Lung (tissue), 12 donors: ENCODE data around the gene CYSTM1. TPM values are rescaled to one million over a fixed set of nuclear protein-coding genes. Genes with fewer than 3 reads are reported as not detected.

ENCODE experiments used
- ATAC-seq: fragments of 200-7000 bp; cut with Tn5 transposase; one replicate; pipeline ENCODE4 v1.9.1; 2020; ENCODE audit warnings: moderate number of reproducible peaks; ENCODE audit not compliant: insufficient read depth, low FRiP score
- DNase-seq, 3 donors: peaks; one replicate each; pipeline ENCODE4 v3.0.0-alpha.2; 2013 to 2017
- H3K27ac ChIP-seq, 2 donors: one replicate each; pipeline ENCODE4 v1.5.1; 2013; ENCODE audit warnings: mild to moderate bottlenecking in 2 of 2, moderate library complexity in 2 of 2, control low read depth in 1 of 2, inconsistent platforms in 1 of 2, low read depth in 1 of 2, low read length in 1 of 2
- H3K27me3 ChIP-seq, 3 donors: one replicate each; pipeline ENCODE4 v1.5.1; 2013; ENCODE audit warnings: low read length in 2 of 3; ENCODE audit not compliant: control insufficient read depth in 3 of 3, insufficient read depth in 3 of 3
- H3K36me3 ChIP-seq, 4 donors: one replicate each; pipeline ENCODE4 v1.5.1; 2013; ENCODE audit warnings: low read length in 4 of 4, mild to moderate bottlenecking in 1 of 4, moderate library complexity in 1 of 4; ENCODE audit not compliant: control insufficient read depth in 4 of 4, insufficient read depth in 4 of 4
- H3K4me1 ChIP-seq, 5 donors: one replicate each; pipeline ENCODE4 v1.5.1; 2013; ENCODE audit warnings: low read length in 5 of 5, mild to moderate bottlenecking in 2 of 5, moderate library complexity in 1 of 5; ENCODE audit not compliant: control insufficient read depth in 5 of 5, insufficient read depth in 5 of 5
- H3K4me3 ChIP-seq: one replicate; pipeline ENCODE4 v1.5.1; 2013; ENCODE audit warnings: mild to moderate bottlenecking, control low read depth, moderate library complexity
- H3K9ac ChIP-seq, 2 donors: one replicate each; pipeline ENCODE4 v1.5.1; 2013; ENCODE audit warnings: low read length in 2 of 2, control low read depth in 1 of 2; ENCODE audit not compliant: insufficient read depth in 1 of 2
- H3K9me3 ChIP-seq, 4 donors: one replicate each; pipeline ENCODE4 v1.5.1; 2013; ENCODE audit warnings: low read length in 3 of 4, mild to moderate bottlenecking in 1 of 4, moderate library complexity in 1 of 4; ENCODE audit not compliant: control insufficient read depth in 4 of 4, insufficient read depth in 3 of 4
- WGBS, 2 donors: extraction: QIAGEN DNeasy Blood & Tissue Kit; methylation state at CpG; one replicate each; pipeline ENCODE4 v1.1.7; 2013; 5-methylcytosine and 5-hydroxymethylcytosine counted together
- polyA plus RNA-seq, 2 donors: library from polyadenylated mRNA; stranded (reverse); fragments of 200-250 nt; gene quantifications; one replicate each; pipeline ENCODE4 v1.2.1, GENCODE V29; 2013
- total RNA-seq, 2 donors: library from RNA; depleted of rRNA in 1 of 2; stranded (reverse); fragments of >200 nt in 1 of 2; gene quantifications; one replicate each; pipeline ENCODE4 v1.2.1, GENCODE V29; 2014 to 2021
- TF ChIP-seq, protein P1 (sequence below): IDR thresholded peaks from 2 replicates; pipeline ENCODE4 v1.5.1; 2012; ENCODE audit warnings: mild to moderate bottlenecking; ENCODE audit errors: control extremely low read depth, extremely low read depth
- donor health status: control.
- donor health status: control.
- donor health status: Bipolar disorder and iron deficiency.
- donor health status: healthy.
- donor health status: DM: yes; HTN: yes; CAD: no.

Gene CYSTM1
- total and polyA plus RNA-seq, 4 donors = 37.1 to 274 (median 107) TPM

DNA sequence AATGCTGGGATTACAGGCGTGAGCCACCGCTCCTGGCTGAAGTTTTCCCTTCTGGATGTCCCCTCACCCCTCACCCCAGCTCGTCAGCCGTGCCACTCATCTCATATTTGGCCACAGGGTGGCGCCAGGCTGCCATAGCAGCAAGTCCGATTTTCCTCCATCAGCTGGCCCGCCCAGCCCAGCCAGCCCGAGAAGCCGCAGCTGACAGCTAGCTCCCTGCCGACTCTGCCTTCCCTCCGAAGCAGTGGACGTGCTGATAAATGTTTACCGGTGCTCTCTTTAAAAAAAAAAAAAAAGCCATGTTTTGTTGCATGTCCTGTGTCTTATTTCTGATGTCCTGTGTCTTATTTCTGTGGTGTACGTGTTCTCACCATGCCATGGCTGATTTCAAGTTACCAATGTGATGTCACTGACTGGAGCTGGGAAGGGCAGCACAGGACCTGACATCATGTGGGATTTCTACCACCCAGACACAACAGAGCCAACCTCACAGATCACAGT lies 69.6 kb downstream of the CYSTM1 start:
- H3K4me3 ChIP-seq = no peak overlapping the region
- no peak overlapping the region for H3K9ac ChIP-seq
- ATAC-seq (peak; percentile 87), DNase-seq (peak; percentile 89 to 91 (median 91))
- H3K36me3 ChIP-seq = peaks cover 0 to 11% (median 2%) of the 10 kb centered on the region in 4 donors
- peaks cover 6 to 33% (median 23%) of the 10 kb centered on the region in 5 donors for H3K4me1 ChIP-seq
- TF ChIP-seq, protein P1, sequence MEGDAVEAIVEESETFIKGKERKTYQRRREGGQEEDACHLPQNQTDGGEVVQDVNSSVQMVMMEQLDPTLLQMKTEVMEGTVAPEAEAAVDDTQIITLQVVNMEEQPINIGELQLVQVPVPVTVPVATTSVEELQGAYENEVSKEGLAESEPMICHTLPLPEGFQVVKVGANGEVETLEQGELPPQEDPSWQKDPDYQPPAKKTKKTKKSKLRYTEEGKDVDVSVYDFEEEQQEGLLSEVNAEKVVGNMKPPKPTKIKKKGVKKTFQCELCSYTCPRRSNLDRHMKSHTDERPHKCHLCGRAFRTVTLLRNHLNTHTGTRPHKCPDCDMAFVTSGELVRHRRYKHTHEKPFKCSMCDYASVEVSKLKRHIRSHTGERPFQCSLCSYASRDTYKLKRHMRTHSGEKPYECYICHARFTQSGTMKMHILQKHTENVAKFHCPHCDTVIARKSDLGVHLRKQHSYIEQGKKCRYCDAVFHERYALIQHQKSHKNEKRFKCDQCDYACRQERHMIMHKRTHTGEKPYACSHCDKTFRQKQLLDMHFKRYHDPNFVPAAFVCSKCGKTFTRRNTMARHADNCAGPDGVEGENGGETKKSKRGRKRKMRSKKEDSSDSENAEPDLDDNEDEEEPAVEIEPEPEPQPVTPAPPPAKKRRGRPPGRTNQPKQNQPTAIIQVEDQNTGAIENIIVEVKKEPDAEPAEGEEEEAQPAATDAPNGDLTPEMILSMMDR = peak; percentile 94
- no peaks in the 10 kb centered on the region for H3K9me3 ChIP-seq
- WGBS, 2 donors = 16% methylated on average over 14 of the region's 14 CpGs
- H3K27ac ChIP-seq = peak overlapping the region; percentile 18 to 72
- no peaks in the 10 kb centered on the region for H3K27me3 ChIP-seq

DNA sequence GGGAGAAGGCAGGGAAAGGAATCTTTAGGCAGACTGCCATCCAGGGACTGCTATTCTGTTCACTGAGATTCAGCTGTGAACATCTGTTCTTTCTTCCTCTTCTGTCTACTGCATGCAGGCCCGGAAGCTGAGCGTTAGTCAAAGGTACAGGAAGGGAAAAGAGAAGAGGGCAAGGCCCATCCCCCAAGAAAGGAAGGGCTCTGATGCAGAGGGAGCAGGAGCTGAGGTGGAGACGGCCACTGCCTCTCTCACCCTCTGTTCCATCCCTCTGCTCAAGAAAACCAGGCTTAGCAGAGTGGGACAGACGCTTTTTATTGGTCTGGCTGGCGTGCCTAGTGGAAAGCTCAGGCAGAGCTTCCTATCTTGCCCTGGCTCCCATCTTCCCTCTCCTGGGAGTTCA lies 70.4 kb downstream of the CYSTM1 start:
- Histone ChIP-seq H3K36me3 (peaks cover 0 to 13% (median 4%) of the 10 kb centered on the region in 4 donors), H3K4me1 (peaks cover 6 to 32% (median 23%) of the 10 kb centered on the region in 5 donors), H3K9me3 (no peaks in the 10 kb centered on the region), H3K27me3 (no peaks in the 10 kb centered on the region), H3K4me3 (no peak overlapping the region), H3K27ac (peak overlapping the region; percentile 17 to 55), H3K9ac (no peak overlapping the region)
- DNase-seq = peak in 2 of 3 donors; percentile 27 to 37
- TF ChIP-seq, protein P1 = no peak
- ATAC-seq = no peak
- 45 to 53% methylated on average over 3 to 5 of the region's 5 CpGs for WGBS, 2 donors

DNA sequence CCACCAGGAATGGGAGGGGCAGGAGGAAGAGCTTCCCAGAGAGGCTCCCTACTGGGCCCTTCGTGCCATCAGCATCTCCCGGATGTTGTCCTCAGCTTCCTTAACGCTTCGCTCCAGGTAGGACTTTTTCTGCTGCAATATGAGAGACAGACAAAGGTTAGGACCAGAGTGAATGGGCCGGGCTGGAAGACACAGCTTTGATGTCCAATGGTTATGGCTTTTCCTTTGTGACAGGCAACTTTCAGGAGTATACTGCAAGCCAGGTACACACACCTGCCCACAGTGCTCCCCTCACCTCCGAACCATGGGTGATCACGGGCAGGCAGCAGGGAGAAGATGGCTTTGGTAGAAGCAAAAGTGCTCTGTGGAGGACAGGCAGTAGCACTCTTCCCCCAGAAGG lies 70.9 kb downstream of the CYSTM1 start:
- peaks cover 0 to 13% (median 4%) of the 10 kb centered on the region in 4 donors for H3K36me3 ChIP-seq
- 85 to 87% methylated on average over 7 of the region's 7 CpGs for WGBS, 2 donors
- ATAC-seq = no peak

More for the DNA sequence above, 70.9 kb downstream of the CYSTM1 start:
- DNase-seq = no peak
- H3K9ac ChIP-seq = no peak overlapping the region
- H3K27me3 ChIP-seq = no peaks in the 10 kb centered on the region
- no peak overlapping the region for H3K4me3 ChIP-seq
- TF ChIP-seq, protein P1 = no peak
- H3K27ac ChIP-seq = peak overlapping the region; percentile 43 to 55
- H3K9me3 ChIP-seq = no peaks in the 10 kb centered on the region
- H3K4me1 ChIP-seq = peaks cover 6 to 27% (median 21%) of the 10 kb centered on the region in 5 donors
